Measurements from ENCODE around the gene RPS6KB2. TPM values are rescaled to one million over a fixed set of nuclear protein-coding genes. Genes with fewer than 3 reads are reported as not detected.
A peak's percentile ranks its signal among the peaks of the same experiment; 100 is the strongest.

The RPS6KB2 gene
- total RNA-seq, 1 donor from 2014 or later = 53.8 TPM

- Mint-ChIP-seq H3K36me3 (ENCODE audit: insufficient read depth) (peaks cover 8% of the 10 kb centered on the region), H3K4me3 (ENCODE audit: low read depth) (peak overlapping the region; percentile 87), H3K9me3 (ENCODE audit: low read depth) (peaks cover 2% of the 10 kb centered on the region), H3K27ac (no peak overlapping the region), H3K4me1 (ENCODE audit: low read depth) (peaks cover 9% of the 10 kb centered on the region), H3K27me3 (peaks cover 2% of the 10 kb centered on the region)
- DNase-seq (ENCODE audit: low spot score, unreplicated experiment) = no peak
- TF ChIP-seq CTCF (IDR thresholded peaks at IDR 0.05; ENCODE audit: unreplicated experiment) = no peak
Measured at GRCh38 chr11:67482275-67482826, 54.1 kb downstream of the RPS6KB2 start.

- Mint-ChIP-seq H3K36me3 (ENCODE audit: insufficient read depth) (peaks cover 12% of the 10 kb centered on the region), H3K9me3 (ENCODE audit: low read depth) (peaks cover 2% of the 10 kb centered on the region), H3K4me3 (ENCODE audit: low read depth) (peak within 1 kb of the TSS; percentile 87), H3K27me3 (peaks cover 2% of the 10 kb centered on the region), H3K27ac (peak within 1 kb of the TSS; percentile 94), H3K4me1 (ENCODE audit: low read depth) (peaks cover 9% of the 10 kb centered on the region)
- peak; percentile 15 for TF ChIP-seq CTCF (IDR thresholded peaks at IDR 0.05; ENCODE audit: unreplicated experiment)
- peak; percentile 95 for DNase-seq (ENCODE audit: low spot score, unreplicated experiment)
Measured at GRCh38 chr11:67482827-67483798, 54.8 kb downstream of the RPS6KB2 start, which contains the start of gene AIP. Gene AIP, plus strand, starts transcription at chr11:67483026. Its CDS starts 133 bp downstream, at chr11:67483159.

- Mint-ChIP-seq H3K27me3 (peaks cover 2% of the 10 kb centered on the region), H3K4me3 (ENCODE audit: low read depth) (peak overlapping the region; percentile 87), H3K27ac (no peak overlapping the region), H3K9me3 (ENCODE audit: low read depth) (peaks cover 2% of the 10 kb centered on the region), H3K4me1 (ENCODE audit: low read depth) (peaks cover 9% of the 10 kb centered on the region), H3K36me3 (ENCODE audit: insufficient read depth) (peaks cover 12% of the 10 kb centered on the region)
- no peak for DNase-seq (ENCODE audit: low spot score, unreplicated experiment)
- no peak for TF ChIP-seq CTCF (IDR thresholded peaks at IDR 0.05; ENCODE audit: unreplicated experiment)
Measured at GRCh38 chr11:67483831-67484665, 55.8 kb downstream of the RPS6KB2 start.

- TF ChIP-seq CTCF (IDR thresholded peaks at IDR 0.05; ENCODE audit: unreplicated experiment) = no peak
- Mint-ChIP-seq H3K27ac (no peak overlapping the region), H3K4me1 (ENCODE audit: low read depth) (peaks cover 9% of the 10 kb centered on the region), H3K4me3 (ENCODE audit: low read depth) (peak overlapping the region; percentile 7), H3K36me3 (ENCODE audit: insufficient read depth) (peaks cover 16% of the 10 kb centered on the region), H3K9me3 (ENCODE audit: low read depth) (peaks cover 2% of the 10 kb centered on the region), H3K27me3 (peaks cover under 1% of the 10 kb centered on the region)
- no peak for DNase-seq (ENCODE audit: low spot score, unreplicated experiment)
Measured at GRCh38 chr11:67484847-67485311, 56.6 kb downstream of the RPS6KB2 start.

Other genes with a start within 250 kb of the RPS6KB2 start
- gene GRK2, start 162.0 kb upstream of the RPS6KB2 start, total RNA-seq = 52.9 and 53.0 TPM in 2 replicates
- 74.9 and 76.0 TPM in 2 replicates for gene ANKRD13D, start 139.2 kb upstream of the RPS6KB2 start, total RNA-seq
- gene SSH3, start 125.0 kb upstream of the RPS6KB2 start, total RNA-seq = 48.9 and 56.9 TPM in 2 replicates
- gene POLD4, start 74.9 kb upstream of the RPS6KB2 start, total RNA-seq = 19.8 and 21.1 TPM in 2 replicates
- gene CLCF1, start 54.9 kb upstream of the RPS6KB2 start, total RNA-seq = 5.4 and 6.9 TPM in 2 replicates
- gene RAD9A, start 36.5 kb upstream of the RPS6KB2 start, total RNA-seq = 39.0 and 49.1 TPM in 2 replicates
- 140 and 145 TPM in 2 replicates for gene PPP1CA, start 26.6 kb upstream of the RPS6KB2 start, total RNA-seq
- gene TBC1D10C, start 24.4 kb upstream of the RPS6KB2 start, total RNA-seq = 0.24 TPM in 1 of 2 replicates, not detected in the other
- 0.29 and 0.53 TPM in 2 replicates for gene CARNS1, start 12.8 kb upstream of the RPS6KB2 start, total RNA-seq
- gene PTPRCAP, start 9.2 kb downstream of the RPS6KB2 start, total RNA-seq = 0.73 and 2.3 TPM in 2 replicates
- 86.7 and 90.5 TPM in 2 replicates for gene CORO1B, start 15.0 kb downstream of the RPS6KB2 start, total RNA-seq
- not detected in 2 replicates for gene GPR152, start 24.2 kb downstream of the RPS6KB2 start, total RNA-seq
- 0.18 TPM in 1 of 2 replicates, not detected in the other for gene CABP4, start 26.9 kb downstream of the RPS6KB2 start, total RNA-seq
- 63.3 and 68.6 TPM in 2 replicates for gene TMEM134, start 40.8 kb downstream of the RPS6KB2 start, total RNA-seq
- 39.2 and 39.5 TPM in 2 replicates for gene AIP, start 54.5 kb downstream of the RPS6KB2 start, total RNA-seq
- 67.9 and 76.3 TPM in 2 replicates for gene PITPNM1, start 76.9 kb downstream of the RPS6KB2 start, total RNA-seq
- 35.0 and 35.7 TPM in 2 replicates for gene CDK2AP2, start 79.7 kb downstream of the RPS6KB2 start, total RNA-seq
- gene CABP2, start 95.0 kb downstream of the RPS6KB2 start, total RNA-seq = not detected in 2 replicates
- 978 and 982 TPM in 2 replicates for gene GSTP1, start 155.3 kb downstream of the RPS6KB2 start, total RNA-seq
- 137 and 150 TPM in 2 replicates for gene NDUFV1, start 178.4 kb downstream of the RPS6KB2 start, total RNA-seq
- gene NUDT8, start 201.4 kb downstream of the RPS6KB2 start, total RNA-seq = 5.1 and 6.3 TPM in 2 replicates
- not detected in 2 replicates for gene TBX10, start 211.3 kb downstream of the RPS6KB2 start, total RNA-seq
- gene ACY3, start 222.2 kb downstream of the RPS6KB2 start, total RNA-seq = 3.0 and 3.4 TPM in 2 replicates
- gene ALDH3B2, start 246.1 kb downstream of the RPS6KB2 start, total RNA-seq = 0.67 and 1.6 TPM in 2 replicates